HG02973 (cell line): Measurements from ENCODE around the gene DARS1.
A peak's percentile ranks its signal among the peaks of the same experiment; 100 is the strongest.
"Not testable (repeated sequence)": the region's sequence is repeated elsewhere in the genome, so short reads cannot be mapped to it uniquely, and the experiment has no call there.

Experiments
- ATAC-seq: cut with Tn5 transposase; IDR thresholded peaks from one replicate; pipeline ENCODE4 v1.9.1; 2021; ENCODE audit warnings: moderate library complexity; ENCODE audit not compliant: unreplicated experiment

Gene DARS1

GRCh38 chr2:135985826-135986393, 484 bp upstream of the DARS1 start:
- ATAC-seq = peak; percentile 46

- ATAC-seq = peak; percentile 33
Observed at GRCh38 chr2:135984199-135985017, 1.0 kb downstream of the DARS1 start.

DNA sequence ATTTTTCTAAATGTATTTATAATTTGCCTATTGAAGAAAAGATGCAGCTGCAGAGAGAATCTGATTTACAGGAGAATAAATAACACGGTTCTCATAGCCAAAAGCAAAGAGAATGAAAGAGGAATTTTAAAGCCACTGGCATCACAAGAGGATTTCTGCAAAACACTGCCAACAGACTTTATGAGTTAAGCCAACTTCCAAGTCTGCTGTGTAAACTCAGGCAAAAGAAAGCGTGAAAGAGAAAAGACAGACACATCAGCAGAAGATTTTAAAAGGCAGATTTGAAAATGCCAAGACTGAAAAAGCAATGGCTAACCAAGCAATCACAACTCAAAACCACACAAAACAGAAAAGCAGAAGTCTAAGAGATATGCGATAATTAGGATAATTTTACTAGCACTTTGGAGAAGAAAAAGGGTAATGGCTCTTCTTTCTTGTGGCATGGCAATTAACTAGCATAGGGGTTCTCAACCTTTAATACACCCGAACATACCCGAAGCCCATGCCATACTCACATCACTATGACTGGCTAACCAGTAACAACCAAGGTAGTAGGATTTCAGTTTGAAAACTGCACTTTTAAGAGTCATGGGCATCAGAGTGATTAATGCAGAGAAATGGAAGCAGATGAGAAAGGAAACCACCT, 4.9 kb downstream of the DARS1 start:
- ATAC-seq = no peak

- no peak for ATAC-seq
Observed at GRCh38 chr2:135975702-135976101, 9.7 kb downstream of the DARS1 start.

- no peak for ATAC-seq
Observed at GRCh38 chr2:135974036-135974435, 11.4 kb downstream of the DARS1 start.

DNA sequence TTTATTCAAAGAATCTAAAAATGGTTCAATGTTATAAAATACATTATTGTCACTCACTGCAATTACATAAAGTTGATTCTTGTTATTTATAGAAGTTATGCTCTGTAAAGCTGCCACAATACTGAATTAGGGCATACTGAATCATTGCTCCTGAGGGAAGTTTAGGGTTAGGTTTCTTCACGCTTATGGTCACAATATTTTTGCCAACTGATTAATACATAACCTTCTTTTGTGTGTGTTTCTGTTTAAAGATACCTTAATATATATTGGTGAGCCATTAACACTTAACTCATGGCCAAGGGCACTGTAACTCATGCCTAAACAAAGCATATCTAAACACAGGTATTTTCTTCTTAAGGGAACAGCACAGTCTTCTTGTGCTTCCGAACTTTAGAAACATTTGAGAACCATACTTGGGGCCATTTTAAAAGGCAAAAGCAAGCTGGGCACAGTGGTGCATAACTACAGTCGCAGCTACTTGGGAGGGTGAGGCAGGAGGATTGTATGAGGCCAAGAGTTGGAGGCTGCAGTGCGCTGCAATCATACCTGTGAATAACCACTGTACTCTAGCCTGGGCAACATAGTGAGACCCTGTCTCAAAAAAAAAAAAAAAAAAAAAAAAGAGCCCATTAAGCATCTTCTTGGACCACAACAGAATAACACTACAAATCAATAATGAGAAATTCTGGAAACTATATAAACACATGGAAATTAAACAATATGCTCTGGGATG, 15.6 kb downstream of the DARS1 start:
- no peak for ATAC-seq

- ATAC-seq = no peak
Observed at GRCh38 chr2:135965756-135966155, 19.7 kb downstream of the DARS1 start.

DNA sequence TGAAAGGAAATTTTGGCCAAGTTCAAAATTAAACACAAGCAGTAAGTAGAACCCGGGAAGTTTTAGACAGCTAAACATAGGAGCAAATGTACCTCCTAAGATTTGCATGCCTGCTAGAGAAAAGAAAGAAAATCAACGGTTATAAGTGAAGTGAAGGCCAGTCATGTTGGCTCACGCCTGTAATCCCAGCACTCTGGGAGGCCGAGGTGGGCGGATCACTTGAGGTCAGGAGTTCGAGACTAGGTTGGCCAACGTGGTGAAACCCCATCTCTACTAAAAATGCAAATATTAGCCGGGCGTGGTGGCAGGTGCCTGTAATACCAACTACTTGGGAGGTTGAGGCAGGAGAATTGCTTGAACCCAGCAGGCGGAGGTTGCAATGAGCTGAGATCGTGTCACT, 21.0 kb downstream of the DARS1 start:
- not testable (repeated sequence) for ATAC-seq

GRCh38 chr2:135963841-135964240, 21.6 kb downstream of the DARS1 start:
- no peak for ATAC-seq

DNA sequence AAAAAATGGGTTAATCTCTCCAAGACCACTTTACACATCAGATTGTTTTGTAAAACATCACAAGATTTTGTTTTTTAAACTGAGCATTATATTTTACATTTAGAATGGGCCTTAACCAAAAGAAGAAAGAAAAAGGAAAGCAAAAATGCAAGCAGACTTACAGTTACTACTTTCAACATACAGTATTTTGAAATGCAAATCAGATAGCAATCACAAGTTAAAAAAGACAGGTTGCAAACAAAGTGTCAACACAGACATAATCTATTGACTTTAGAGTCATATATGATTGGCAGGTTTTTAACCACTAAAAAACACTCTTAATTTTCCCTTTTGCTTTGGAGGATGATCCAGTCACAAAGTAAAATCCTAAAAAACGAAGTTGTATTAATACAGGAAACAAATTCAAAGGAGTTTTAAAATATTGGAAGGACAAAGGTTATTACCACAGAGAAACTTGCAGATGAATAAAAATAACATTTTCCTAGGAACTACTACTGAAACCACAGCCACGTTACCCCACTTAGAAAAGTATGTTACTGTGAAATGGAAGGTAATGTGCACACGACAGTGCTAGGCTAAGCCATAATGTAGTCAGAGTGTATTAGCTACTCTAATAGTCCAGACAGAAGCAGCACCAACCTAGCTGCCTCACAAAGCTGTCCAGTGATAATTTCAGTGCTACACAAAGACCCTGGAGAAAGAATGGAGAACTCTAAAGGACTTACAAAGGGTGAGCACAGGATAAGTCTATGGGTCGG, 22.9 kb downstream of the DARS1 start:
- no peak for ATAC-seq

DNA sequence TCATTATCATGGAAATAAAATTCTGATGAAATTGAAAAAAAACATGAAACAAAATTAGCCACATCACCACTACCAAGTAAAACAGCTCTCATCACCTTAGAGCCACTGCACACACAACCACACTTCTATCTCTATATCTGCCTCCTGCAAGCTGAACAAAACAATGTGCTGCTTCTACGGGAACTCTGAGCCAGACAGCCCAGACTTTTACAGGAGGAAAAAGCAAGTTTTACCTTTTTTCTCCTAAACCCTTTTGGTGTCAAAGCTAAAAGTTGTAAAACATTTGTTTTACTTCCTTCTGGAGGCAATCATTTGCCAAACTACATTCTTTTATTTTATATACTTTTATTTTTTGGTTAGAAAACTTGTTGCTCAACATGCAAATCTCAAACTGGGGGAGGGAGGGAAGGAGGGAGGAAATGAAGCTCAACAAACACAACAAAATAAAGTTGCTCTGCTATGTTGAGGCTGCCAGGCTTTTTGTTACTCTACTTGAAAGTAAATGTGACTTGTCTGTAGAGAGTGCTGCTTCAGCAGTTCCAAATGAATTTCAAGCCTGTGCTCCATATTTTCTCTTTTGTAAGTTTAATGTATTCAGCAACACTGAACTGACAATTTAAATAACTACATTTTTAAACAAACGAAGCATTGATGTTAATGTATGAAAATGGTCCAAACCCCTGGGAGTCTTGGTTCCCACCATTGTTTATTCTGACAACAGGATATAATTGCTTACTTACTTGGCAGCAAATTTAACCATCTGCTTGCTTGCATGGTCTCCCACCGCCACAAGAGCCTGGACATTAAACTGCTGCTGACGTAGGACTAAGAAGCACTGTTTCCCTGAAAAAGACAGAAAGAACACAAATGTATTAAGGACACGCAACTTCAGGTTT, 24.5 kb downstream of the DARS1 start:
- ATAC-seq = no peak

DNA sequence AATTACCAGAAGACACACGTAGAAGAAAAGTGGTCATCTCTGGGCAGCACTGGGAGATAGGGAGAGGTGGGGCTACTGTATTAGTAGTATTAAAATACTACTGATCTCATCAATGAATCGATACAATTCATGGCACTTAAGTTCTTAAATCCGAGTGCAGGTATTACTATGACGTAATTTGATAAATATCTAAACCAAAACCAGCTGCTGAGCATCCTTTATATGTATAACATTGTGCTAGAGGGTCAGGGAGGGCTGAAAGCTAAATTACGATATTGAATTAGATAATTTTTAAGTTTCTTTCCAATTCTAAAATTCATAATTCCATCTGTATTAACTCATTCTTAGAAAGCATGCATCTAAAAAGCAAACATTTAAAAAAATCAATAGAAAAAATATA, 25.3 kb downstream of the DARS1 start:
- ATAC-seq = no peak

GRCh38 chr2:135958927-135959326, 26.5 kb downstream of the DARS1 start:
- ATAC-seq = not testable (repeated sequence)

GRCh38 chr2:135954020-135954601, 31.3 kb downstream of the DARS1 start:
- ATAC-seq = no peak

DNA sequence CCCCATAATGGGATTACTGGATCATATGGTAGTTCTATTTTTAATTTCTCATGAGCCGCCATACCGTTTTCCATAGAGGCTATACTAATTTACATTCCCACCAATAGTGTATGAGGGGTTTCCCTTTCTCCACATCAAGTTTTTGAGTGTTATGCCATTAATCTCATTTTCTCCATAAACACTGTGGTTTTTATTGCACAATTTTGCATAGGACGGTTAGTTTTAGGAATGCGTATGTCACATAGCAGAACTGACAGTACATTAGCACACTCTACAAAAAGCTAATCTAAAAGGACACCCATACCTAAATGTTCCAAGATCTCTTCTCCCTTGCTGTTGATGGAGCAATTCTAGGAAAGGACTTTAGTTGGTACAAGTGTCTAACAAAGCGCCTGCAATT, 32.5 kb downstream of the DARS1 start:
- no peak for ATAC-seq

DNA sequence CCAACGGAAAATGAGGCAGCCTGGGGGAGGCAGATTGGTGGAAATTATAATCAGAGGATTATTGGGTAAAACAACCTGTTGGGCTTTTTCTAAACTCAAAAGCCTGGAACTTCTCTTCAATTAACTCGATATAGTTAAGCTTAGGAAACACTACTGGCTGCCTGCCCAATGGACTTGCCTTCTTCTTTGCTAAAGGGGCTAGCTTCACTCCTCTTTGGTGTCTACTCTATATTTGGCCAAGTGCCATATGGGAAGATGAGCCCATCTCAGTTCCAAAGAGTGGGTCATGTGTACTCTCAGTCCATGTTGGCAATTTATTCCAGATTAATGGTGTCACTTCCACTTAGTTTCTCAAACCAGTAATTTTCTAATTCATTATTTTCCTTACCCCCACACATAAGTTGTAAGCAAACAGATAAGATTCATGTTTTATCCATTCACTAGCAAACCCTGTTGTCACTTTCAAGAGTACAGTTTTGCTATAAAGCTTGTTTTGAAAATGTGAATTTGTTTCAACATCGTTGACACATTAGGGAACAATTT, 34.3 kb downstream of the DARS1 start:
- ATAC-seq = no peak

DNA sequence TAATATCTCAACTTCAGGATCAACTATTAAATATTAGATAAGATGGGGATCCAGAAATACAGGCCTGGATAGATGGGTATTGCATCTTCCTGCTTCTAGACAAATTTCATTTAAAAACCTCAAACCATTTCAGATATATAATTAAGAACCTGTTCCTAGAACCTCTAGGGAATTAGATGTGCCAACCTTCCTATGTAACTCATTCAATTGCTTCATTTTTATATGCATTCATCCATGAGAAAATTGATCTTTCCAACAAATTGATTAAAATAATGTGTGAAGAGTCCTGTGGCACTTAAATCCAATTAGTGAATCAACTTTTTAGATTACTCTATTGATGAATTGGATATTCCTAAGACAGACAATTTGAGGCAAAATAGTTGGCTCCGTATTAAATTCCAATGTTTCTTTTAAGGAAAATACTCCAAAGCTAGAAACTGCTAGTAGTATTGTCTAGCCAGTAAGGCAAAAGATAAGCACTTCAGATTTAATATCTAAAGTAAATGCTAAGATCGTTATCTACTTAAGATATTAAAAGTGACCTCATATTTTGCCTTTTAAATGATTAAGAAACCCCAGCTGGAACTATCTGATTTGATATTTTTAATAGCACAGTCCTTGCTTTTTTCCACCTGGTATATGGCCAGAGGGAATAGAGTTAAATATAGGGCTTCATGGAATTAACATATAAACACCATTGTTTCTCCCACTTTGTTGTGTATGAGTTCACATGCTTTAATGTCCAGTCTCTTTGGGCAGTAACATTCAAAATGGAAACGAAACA, 35.8 kb downstream of the DARS1 start:
- ATAC-seq = no peak

- peak; percentile 76 for ATAC-seq
Observed at GRCh38 chr2:135948642-135949355, 36.6 kb downstream of the DARS1 start.
